SKM-1 treated with dmso at 0.1 percent for 144 hours (cell line): Measurements from ENCODE around the gene CAMK1D.

ENCODE experiments used
- DNase-seq: peaks from one replicate; lab custom pipeline; 2025; ENCODE audit not compliant: unreplicated experiment; lab: John Stamatoyannopoulos, UW

The CAMK1D gene

GRCh38 chr10:12369982-12370381 lies 20.6 kb downstream of the CAMK1D start:
- DNase-seq: no peak

- DNase-seq: no peak
Measured at GRCh38 chr10:12372846-12373245, 23.5 kb downstream of the CAMK1D start.

- DNase-seq: no peak
Measured at GRCh38 chr10:12375076-12375504, 25.7 kb downstream of the CAMK1D start.

- DNase-seq: no peak
Measured at GRCh38 chr10:12376211-12376610, 26.9 kb downstream of the CAMK1D start.

- no peak for DNase-seq
Measured at GRCh38 chr10:12377658-12378290, 28.4 kb downstream of the CAMK1D start.

GRCh38 chr10:12380999-12381398 lies 31.7 kb downstream of the CAMK1D start:
- no peak for DNase-seq

- DNase-seq: no peak
Measured at GRCh38 chr10:12381536-12382156, 32.3 kb downstream of the CAMK1D start.

GRCh38 chr10:12382157-12382548 lies 32.8 kb downstream of the CAMK1D start:
- no peak for DNase-seq

- no peak for DNase-seq
Measured at GRCh38 chr10:12382956-12383531, 33.7 kb downstream of the CAMK1D start.

GRCh38 chr10:12384906-12385305 lies 35.6 kb downstream of the CAMK1D start:
- no peak for DNase-seq

- DNase-seq: no peak
Measured at GRCh38 chr10:12387561-12388210, 38.3 kb downstream of the CAMK1D start.

- DNase-seq: no peak
Measured at GRCh38 chr10:12388671-12389070, 39.3 kb downstream of the CAMK1D start.

- DNase-seq: no peak
Measured at GRCh38 chr10:12389154-12389734, 39.9 kb downstream of the CAMK1D start.

- no peak for DNase-seq
Measured at GRCh38 chr10:12390733-12391132, 41.4 kb downstream of the CAMK1D start.

GRCh38 chr10:12391206-12391605 lies 41.9 kb downstream of the CAMK1D start:
- no peak for DNase-seq

GRCh38 chr10:12393831-12394230 lies 44.5 kb downstream of the CAMK1D start:
- no peak for DNase-seq

- DNase-seq: no peak
Measured at GRCh38 chr10:12394241-12395033, 45.1 kb downstream of the CAMK1D start.

- no peak for DNase-seq
Measured at GRCh38 chr10:12396093-12396492, 46.7 kb downstream of the CAMK1D start.

- DNase-seq: no peak
Measured at GRCh38 chr10:12396567-12396966, 47.2 kb downstream of the CAMK1D start.

GRCh38 chr10:12397147-12397896 lies 48.0 kb downstream of the CAMK1D start:
- no peak for DNase-seq
